Uterus (tissue), 4 donors: ENCODE results near the gene XRN1. TPM values are rescaled to one million over a fixed set of nuclear protein-coding genes. Genes with fewer than 3 reads are reported as not detected.

Experiments
- DNase-seq, 2 donors: peaks; one replicate each; pipeline ENCODE4 v3.0.0-alpha.2; 2019 to 2020
- H3K27ac ChIP-seq, 2 donors: fragments of 200-600 bp; sonication (generic); 1 replicate in 1 of 2; 2 replicates in 1 of 2; pipeline ENCODE4 v1.5.1; 2016 to 2018
- H3K27me3 ChIP-seq, 2 donors: fragments of 200-600 bp; sonication (generic); one replicate each; pipeline ENCODE4 v1.5.1; 2018 to 2019; ENCODE audit warnings: control low read depth in 1 of 2
- H3K36me3 ChIP-seq, 2 donors: fragments of 200-600 bp; sonication (generic); one replicate each; pipeline ENCODE4 v1.5.1; 2019; ENCODE audit warnings: control low read depth in 1 of 2
- H3K4me1 ChIP-seq, 2 donors: fragments of 200-600 bp; sonication (generic); one replicate each; pipeline ENCODE4 v1.5.1; 2018 to 2019; ENCODE audit warnings: control low read depth in 1 of 2
- H3K4me3 ChIP-seq, 2 donors: fragments of 200-600 bp; sonication (generic); 1 replicate in 1 of 2; 2 replicates in 1 of 2; pipeline ENCODE4 v1.5.1; 2018 to 2019; ENCODE audit warnings: mild to moderate bottlenecking in 1 of 2
- H3K9me3 ChIP-seq, 2 donors: fragments of 200-600 bp; sonication (generic); one replicate each; pipeline ENCODE4 v1.5.1; 2019; ENCODE audit warnings: control low read depth in 1 of 2
- POLR2A ChIP-seq, 2 donors: fragments of 450-650 bp; IDR thresholded peaks; one replicate each; pipeline ENCODE4 v1.6.1; 2016; ENCODE audit warnings: antibody characterized with exemption in 2 of 2, mild to moderate bottlenecking in 1 of 2, moderate library complexity in 1 of 2
- intact Hi-C: fragments of 100-400 bp; cut with DNase I; formaldehyde crosslinking; loops from one replicate; pipeline ENCODE4 v1.15.1; 2023; ENCODE audit warnings: low total_unique reads
- total RNA-seq, 4 donors: library from RNA; depleted of rRNA in 3 of 4; stranded (reverse); fragments of >200 nt in 3 of 4; gene quantifications; one replicate each; pipeline versions ENCODE4 v1.1.0 to v1.2.4, GENCODE V29; 2014 to 2023
- TF ChIP-seq, protein P1 (sequence below), 4 experiments: fragments of 200-600 bp in 2 of 4; fragments of 450-650 bp in 2 of 4; sonication (generic) in 2 of 4; IDR thresholded peaks; one replicate each; pipeline ENCODE4 v1.5.1; 2016 to 2019; ENCODE audit warnings: antibody characterized with exemption in 4 of 4, mild to moderate bottlenecking in 2 of 4, moderate library complexity in 1 of 4
- donor health status: DM: yes; HTN: yes; CAD: no.

XRN1 gene
- total RNA-seq, 4 donors from 2014 or later: 24.6 to 95.3 (median 59.4) TPM

- H3K27ac ChIP-seq: no peak overlapping the region
- H3K9me3 ChIP-seq: peaks cover 0 to 13% of the 10 kb centered on the region in 2 donors
- no peak for DNase-seq
- H3K27me3 ChIP-seq: no peaks in the 10 kb centered on the region
- H3K4me3 ChIP-seq: no peak overlapping the region
- TF ChIP-seq, protein P1, sequence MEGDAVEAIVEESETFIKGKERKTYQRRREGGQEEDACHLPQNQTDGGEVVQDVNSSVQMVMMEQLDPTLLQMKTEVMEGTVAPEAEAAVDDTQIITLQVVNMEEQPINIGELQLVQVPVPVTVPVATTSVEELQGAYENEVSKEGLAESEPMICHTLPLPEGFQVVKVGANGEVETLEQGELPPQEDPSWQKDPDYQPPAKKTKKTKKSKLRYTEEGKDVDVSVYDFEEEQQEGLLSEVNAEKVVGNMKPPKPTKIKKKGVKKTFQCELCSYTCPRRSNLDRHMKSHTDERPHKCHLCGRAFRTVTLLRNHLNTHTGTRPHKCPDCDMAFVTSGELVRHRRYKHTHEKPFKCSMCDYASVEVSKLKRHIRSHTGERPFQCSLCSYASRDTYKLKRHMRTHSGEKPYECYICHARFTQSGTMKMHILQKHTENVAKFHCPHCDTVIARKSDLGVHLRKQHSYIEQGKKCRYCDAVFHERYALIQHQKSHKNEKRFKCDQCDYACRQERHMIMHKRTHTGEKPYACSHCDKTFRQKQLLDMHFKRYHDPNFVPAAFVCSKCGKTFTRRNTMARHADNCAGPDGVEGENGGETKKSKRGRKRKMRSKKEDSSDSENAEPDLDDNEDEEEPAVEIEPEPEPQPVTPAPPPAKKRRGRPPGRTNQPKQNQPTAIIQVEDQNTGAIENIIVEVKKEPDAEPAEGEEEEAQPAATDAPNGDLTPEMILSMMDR (IDR thresholded peaks at IDR 0.05): no peak
- TF ChIP-seq POLR2A (IDR thresholded peaks at IDR 0.05): no peak
- H3K4me1 ChIP-seq: no peaks in the 10 kb centered on the region
- intact Hi-C loops: no loop called here
- H3K36me3 ChIP-seq: no peaks in the 10 kb centered on the region
Observed at GRCh38 chr3:142484912-142485435, 37.1 kb upstream of the XRN1 start.

- no peak for TF ChIP-seq POLR2A (IDR thresholded peaks at IDR 0.05)
- TF ChIP-seq, protein P1 (IDR thresholded peaks at IDR 0.05): no peak
- H3K4me1 ChIP-seq: no peaks in the 10 kb centered on the region
- no peaks in the 10 kb centered on the region for H3K36me3 ChIP-seq
- no peaks in the 10 kb centered on the region for H3K27me3 ChIP-seq
- H3K4me3 ChIP-seq: no peak overlapping the region
- H3K27ac ChIP-seq: no peak overlapping the region
- peaks cover 0 to 13% of the 10 kb centered on the region in 2 donors for H3K9me3 ChIP-seq
- intact Hi-C loops: no loop called here
- no peak for DNase-seq
Observed at GRCh38 chr3:142481196-142481595, 33.4 kb upstream of the XRN1 start.

DNA sequence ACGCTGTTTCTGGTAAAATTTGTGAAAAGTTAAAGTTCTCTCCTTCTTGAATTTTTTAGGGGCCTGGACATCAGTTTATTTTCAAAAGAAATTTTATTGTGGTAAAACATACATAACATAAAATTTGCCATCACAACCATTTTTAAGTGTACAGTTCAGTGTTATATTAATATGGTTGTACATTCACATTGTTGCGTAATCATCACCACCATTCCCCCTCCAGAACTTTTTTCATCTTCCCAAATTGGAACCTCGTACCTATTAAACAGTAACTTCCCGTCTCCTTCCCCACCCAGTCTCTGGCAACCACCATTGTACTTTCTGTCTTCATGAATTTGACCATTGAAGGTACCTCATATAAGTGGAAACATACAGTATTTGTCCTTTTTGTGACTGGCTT lies 23.0 kb upstream of the XRN1 start:
- intact Hi-C loops: no loop called here
- DNase-seq: no peak
- TF ChIP-seq, protein P1 (IDR thresholded peaks at IDR 0.05): no peak
- no peak for TF ChIP-seq POLR2A (IDR thresholded peaks at IDR 0.05)
- no peaks in the 10 kb centered on the region for H3K4me1 ChIP-seq
- H3K27ac ChIP-seq: no peak overlapping the region
- no peaks in the 10 kb centered on the region for H3K36me3 ChIP-seq
- H3K27me3 ChIP-seq: no peaks in the 10 kb centered on the region
- peaks cover 0 to 6% of the 10 kb centered on the region in 2 donors for H3K9me3 ChIP-seq
- H3K4me3 ChIP-seq: no peak overlapping the region

- no peaks in the 10 kb centered on the region for H3K27me3 ChIP-seq
- no peak for DNase-seq
- H3K9me3 ChIP-seq: peaks cover 0 to under 1% of the 10 kb centered on the region in 2 donors
- intact Hi-C loops: no loop called here
- H3K4me3 ChIP-seq: no peak overlapping the region
- no peak for TF ChIP-seq POLR2A (IDR thresholded peaks at IDR 0.05)
- TF ChIP-seq, protein P1 (IDR thresholded peaks at IDR 0.05): no peak
- H3K36me3 ChIP-seq: no peaks in the 10 kb centered on the region
- H3K4me1 ChIP-seq: no peaks in the 10 kb centered on the region
- H3K27ac ChIP-seq: no peak overlapping the region
Observed at GRCh38 chr3:142468456-142468855, 20.6 kb upstream of the XRN1 start.

GRCh38 chr3:142467768-142468167 lies 19.9 kb upstream of the XRN1 start:
- H3K27me3 ChIP-seq: no peaks in the 10 kb centered on the region
- TF ChIP-seq, protein P1 (IDR thresholded peaks at IDR 0.05): no peak
- no peak for TF ChIP-seq POLR2A (IDR thresholded peaks at IDR 0.05)
- no peak overlapping the region for H3K4me3 ChIP-seq
- no peaks in the 10 kb centered on the region for H3K36me3 ChIP-seq
- intact Hi-C loops: no loop called here
- no peak for DNase-seq
- no peaks in the 10 kb centered on the region for H3K9me3 ChIP-seq
- H3K27ac ChIP-seq: no peak overlapping the region
- H3K4me1 ChIP-seq: no peaks in the 10 kb centered on the region
